ENCODE measurements around the gene DNAAF8.
"Not testable (repeated sequence)": the region's sequence is repeated elsewhere in the genome, so short reads cannot be mapped to it uniquely, and the experiment has no call there.

DNA sequence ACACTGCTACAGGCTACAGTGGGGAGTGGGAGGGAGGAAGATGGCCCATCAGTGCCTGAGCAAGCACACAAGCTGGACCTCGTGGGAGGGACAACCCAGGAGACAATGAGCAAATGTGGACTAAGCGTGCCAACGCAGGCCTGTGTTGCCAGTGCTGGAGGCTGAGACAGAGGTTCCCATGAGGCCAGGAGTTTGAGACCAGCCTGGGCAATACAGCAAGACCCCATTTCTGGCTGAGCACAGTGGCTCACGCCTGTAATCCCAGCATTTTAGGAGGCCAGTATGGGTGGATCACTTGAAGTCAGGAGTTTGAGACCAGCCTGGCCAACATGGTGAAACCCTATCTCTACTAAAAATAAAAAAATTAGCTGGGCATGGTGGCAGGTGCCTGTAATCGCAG, 4.0 kb downstream of the DNAAF8 start:
- TF ChIP-seq, protein P1, sequence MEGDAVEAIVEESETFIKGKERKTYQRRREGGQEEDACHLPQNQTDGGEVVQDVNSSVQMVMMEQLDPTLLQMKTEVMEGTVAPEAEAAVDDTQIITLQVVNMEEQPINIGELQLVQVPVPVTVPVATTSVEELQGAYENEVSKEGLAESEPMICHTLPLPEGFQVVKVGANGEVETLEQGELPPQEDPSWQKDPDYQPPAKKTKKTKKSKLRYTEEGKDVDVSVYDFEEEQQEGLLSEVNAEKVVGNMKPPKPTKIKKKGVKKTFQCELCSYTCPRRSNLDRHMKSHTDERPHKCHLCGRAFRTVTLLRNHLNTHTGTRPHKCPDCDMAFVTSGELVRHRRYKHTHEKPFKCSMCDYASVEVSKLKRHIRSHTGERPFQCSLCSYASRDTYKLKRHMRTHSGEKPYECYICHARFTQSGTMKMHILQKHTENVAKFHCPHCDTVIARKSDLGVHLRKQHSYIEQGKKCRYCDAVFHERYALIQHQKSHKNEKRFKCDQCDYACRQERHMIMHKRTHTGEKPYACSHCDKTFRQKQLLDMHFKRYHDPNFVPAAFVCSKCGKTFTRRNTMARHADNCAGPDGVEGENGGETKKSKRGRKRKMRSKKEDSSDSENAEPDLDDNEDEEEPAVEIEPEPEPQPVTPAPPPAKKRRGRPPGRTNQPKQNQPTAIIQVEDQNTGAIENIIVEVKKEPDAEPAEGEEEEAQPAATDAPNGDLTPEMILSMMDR (IDR thresholded peaks at IDR 0.05; ENCODE audit: extremely low read depth in 1 of 2, insufficient read depth in 1 of 2, low read depth in 1 of 2, low read length in 2 of 2), result not testable (repeated sequence)
- TF ChIP-seq POLR2A (IDR thresholded peaks at IDR 0.05; ENCODE audit: low read depth, low read length); POLR2AphosphoS5 (IDR thresholded peaks at IDR 0.05; ENCODE audit: insufficient read depth, low read depth, low read length): not testable (repeated sequence)

Data from endothelial cell of umbilical vein (primary cell).